ENCODE results near the gene SNX7. TPM values are rescaled to one million over a fixed set of nuclear protein-coding genes. Genes with fewer than 3 reads are reported as not detected.

Gene SNX7
- total and polyA plus RNA-seq, 12 donors = 3.3 to 29.2 (median 18.9) TPM

DNA sequence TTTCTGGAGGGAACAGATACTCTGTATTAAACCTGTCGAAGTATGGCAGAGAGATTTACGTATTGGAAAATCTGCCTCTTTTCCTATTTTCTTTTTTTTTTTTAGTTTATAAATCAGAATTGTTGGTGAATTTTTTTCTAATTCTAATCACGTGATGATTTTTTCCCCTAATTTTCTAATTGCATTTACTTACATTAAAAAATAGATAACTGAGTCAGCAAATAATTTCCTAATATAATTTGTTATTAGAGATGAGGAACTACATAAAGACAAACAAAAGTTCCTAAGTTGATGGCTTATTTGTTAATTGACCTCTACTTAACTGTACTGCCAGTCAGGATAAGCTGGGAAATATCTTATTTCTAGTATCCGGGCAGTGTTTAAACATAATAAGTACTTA, 34.6 kb downstream of the SNX7 start:
- Histone ChIP-seq H3K27ac (no peak overlapping the region), H3K27me3 (no peaks in the 10 kb centered on the region), H3K9me3 (replicated peaks in 1 of 3) (no peaks in the 10 kb centered on the region), H3K36me3 (replicated peaks in 1 of 2) (no peaks in the 10 kb centered on the region), H3K4me1 (replicated peaks in 1 of 2) (no peaks in the 10 kb centered on the region), H3K4me3 (no peak overlapping the region)
- WGBS, 4 donors = 93 to 97% (median 95%) methylated on average over 4 of the region's 4 CpGs
- no peak for TF ChIP-seq CTCF (IDR thresholded peaks at IDR 0.05)
- TF ChIP-seq POLR2A (IDR thresholded peaks at IDR 0.05) = no peak
- intact Hi-C loops (cut with DNase I) = no loop called here
- DNase-seq = no peak

- H3K36me3 ChIP-seq (replicated peaks in 1 of 2) = no peaks in the 10 kb centered on the region
- H3K27ac ChIP-seq = no peak overlapping the region
- H3K4me1 ChIP-seq (replicated peaks in 1 of 2) = no peaks in the 10 kb centered on the region
- no peaks in the 10 kb centered on the region for H3K9me3 ChIP-seq (replicated peaks in 1 of 3)
- intact Hi-C loops (cut with DNase I) = no loop called here
- H3K27me3 ChIP-seq = no peaks in the 10 kb centered on the region
- no peak for DNase-seq
- H3K4me3 ChIP-seq = no peak overlapping the region
- TF ChIP-seq POLR2A (IDR thresholded peaks at IDR 0.05) (no peak), CTCF (IDR thresholded peaks at IDR 0.05) (no peak)
- WGBS, 4 donors = 92 to 95% (median 93%) methylated on average over 1 of the region's 1 CpG
Measured at GRCh38 chr1:98697781-98698180, 36.3 kb downstream of the SNX7 start.

- TF ChIP-seq POLR2A (IDR thresholded peaks at IDR 0.05) (no peak), CTCF (IDR thresholded peaks at IDR 0.05) (no peak)
- Histone ChIP-seq H3K9me3 (replicated peaks in 1 of 3) (no peaks in the 10 kb centered on the region), H3K27me3 (no peaks in the 10 kb centered on the region), H3K27ac (no peak overlapping the region), H3K4me1 (replicated peaks in 1 of 2) (no peaks in the 10 kb centered on the region), H3K4me3 (no peak overlapping the region), H3K36me3 (replicated peaks in 1 of 2) (no peaks in the 10 kb centered on the region)
- 92 to 96% (median 94%) methylated on average over 3 of the region's 3 CpGs for WGBS, 4 donors
- intact Hi-C loops (cut with DNase I) = no loop called here
- DNase-seq = no peak
Measured at GRCh38 chr1:98698625-98699024, 37.1 kb downstream of the SNX7 start.

DNA sequence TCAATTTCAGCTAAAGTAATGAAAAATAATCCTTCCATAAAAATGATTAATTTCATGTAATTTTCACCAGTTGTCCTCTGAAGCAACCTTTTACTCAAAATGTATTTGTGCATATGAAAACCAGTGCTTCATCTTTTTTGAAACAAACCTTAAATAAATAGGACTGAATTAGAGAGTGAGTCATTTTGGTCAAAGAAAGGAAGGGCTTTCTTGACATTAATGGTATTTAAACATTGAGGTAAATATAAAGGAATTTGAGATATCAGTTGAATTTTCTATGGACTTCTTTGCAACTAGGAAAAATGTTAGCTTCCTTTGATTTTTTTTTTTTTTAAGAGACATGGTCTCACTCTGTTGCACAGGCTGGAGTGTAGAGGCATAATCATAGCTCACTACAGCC, 38.7 kb downstream of the SNX7 start:
- intact Hi-C loops (cut with DNase I) = no loop called here
- Histone ChIP-seq H3K27me3 (no peaks in the 10 kb centered on the region), H3K9me3 (replicated peaks in 1 of 3) (no peaks in the 10 kb centered on the region), H3K4me3 (no peak overlapping the region), H3K27ac (no peak overlapping the region), H3K4me1 (replicated peaks in 1 of 2) (no peaks in the 10 kb centered on the region), H3K36me3 (replicated peaks in 1 of 2) (no peaks in the 10 kb centered on the region)
- TF ChIP-seq CTCF (IDR thresholded peaks at IDR 0.05) (no peak), POLR2A (IDR thresholded peaks at IDR 0.05) (no peak)
- DNase-seq = no peak

Measured in adrenal gland (tissue), 12 donors.